Measurements from ENCODE around the gene LFNG. TPM values are rescaled to one million over a fixed set of nuclear protein-coding genes. Genes with fewer than 3 reads are reported as not detected.

The LFNG gene
- polyA plus RNA-seq (2013, experiment 1 of 2; ENCODE audit: insufficient read length), result 14.0 TPM
- polyA plus RNA-seq (2013, experiment 2 of 2; ENCODE audit: insufficient read length), result 15.5 TPM

DNA sequence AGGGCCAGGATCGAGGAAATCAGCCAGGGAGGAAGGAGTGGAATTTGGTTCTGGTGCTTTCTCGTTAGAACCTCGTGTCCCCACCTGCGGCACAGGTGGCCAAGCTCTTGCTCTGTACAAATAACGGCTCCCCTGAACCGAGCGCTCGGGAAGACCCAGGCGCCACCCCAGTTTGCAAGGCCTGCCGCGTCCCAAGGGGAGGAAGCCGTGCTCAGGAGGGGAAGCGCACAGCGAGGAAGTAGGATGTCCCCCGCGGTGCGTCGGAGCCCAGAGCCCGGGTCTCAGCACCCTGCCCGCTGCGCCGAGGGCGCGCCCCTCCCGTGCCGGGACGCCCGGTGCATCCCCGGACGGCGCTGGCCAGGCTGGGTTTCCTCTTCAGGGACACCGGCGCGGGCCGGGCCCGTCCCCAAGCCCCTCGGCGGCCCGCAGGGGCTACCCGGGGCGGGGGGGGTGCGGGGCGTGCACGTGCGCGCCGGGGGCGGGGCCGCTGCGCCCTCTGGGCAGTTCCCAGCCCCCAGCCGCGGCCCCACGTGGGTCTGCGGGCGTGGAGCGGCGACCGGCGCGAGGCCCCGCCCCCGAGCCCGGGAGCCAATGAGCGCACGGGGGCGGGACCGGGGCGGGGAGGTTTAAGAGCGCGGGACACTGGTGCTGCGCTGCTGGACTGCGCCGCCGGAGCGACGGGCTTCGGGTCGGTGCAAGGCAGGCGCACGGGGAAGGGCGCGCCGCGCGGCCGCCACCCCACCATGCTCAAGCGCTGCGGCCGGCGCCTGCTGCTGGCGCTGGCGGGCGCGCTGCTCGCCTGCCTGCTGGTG is at the start of gene LFNG:
LFNG (plus strand) TSS at position 656 of the 812 bp plus-strand sequence; CDS start at position 744, 88 bp downstream.
- DNase-seq, result peak; percentile 93

DNA sequence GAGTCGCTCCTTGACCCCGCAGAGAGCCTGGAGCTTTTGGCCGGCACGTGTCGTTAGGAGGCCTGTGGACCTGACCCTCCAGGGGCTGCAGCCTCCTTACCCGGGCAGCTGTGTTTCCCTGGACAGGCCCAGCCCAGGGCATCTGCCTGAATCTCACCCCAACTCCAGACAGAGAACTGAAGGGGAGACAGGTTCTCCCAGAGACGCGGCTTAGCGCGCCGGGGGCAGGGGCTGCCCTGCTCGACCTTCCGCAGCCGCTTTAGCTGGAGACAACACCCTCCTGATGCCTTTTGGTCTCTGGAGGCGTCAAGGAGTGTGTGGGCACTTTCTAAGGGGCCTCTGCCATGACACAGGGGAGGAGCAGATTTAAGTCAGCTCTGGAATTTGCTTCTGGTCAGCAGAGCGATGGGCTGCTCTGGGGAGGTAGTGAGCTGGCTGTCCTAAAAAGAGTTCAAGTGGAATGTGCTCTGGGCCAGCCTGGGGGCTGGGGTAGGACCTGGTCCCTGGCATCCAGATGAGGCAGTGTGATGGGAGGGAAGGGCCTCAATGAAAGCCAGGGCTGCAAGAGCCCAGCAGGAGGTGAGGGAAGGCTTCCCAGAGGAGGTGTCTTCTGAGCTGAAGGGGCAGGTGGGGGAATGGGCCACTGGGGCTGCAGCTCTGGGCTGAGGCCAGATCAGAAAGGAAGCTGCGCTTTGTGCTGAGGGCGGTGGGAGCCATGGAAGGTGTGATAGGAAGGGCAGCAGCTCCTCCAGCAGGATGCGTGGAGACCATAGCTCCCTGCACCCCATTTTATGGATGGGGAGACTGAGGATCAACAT is 49.2 kb upstream of the LFNG start:
- DNase-seq, result no peak

- no peak for DNase-seq
These were observed 48.6 kb upstream of the LFNG start for GRCh38 chr7:2471022-2471329.

GRCh38 chr7:2471396-2471795 is 48.2 kb upstream of the LFNG start:
- DNase-seq, result no peak

GRCh38 chr7:2472739-2473138 is 46.8 kb upstream of the LFNG start:
- no peak for DNase-seq

DNA sequence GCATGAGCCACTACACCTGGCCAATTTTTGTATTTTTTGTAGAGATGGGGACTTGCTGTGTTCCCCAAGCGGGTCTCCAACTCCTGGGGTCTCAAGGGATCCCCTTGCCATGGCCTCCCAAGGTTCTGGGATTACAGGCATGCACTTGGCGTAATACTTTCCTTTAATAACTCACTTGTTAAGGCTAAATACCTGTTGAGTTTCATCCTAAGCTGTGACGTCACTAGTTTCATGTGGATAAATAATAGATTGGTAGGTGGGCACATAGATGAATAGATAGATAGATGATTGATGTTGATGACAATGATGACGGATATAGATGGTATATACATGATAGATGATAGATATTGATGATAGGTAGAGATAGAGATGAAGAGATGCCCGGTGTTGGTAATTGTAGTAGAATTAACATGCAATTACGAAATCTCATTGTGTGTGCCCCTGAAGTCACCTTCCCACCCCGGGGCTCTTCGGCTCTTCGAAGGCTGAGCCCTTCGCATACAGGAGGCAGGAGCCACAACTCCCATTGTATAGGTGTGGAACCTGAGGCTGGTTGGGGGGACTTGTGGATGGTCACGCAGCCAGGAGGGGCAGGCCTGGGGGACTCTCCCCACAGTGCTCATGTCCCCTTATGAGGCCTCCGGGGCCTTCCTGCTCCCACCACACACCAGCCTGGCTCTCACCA is 45.9 kb upstream of the LFNG start:
- no peak for DNase-seq

DNA sequence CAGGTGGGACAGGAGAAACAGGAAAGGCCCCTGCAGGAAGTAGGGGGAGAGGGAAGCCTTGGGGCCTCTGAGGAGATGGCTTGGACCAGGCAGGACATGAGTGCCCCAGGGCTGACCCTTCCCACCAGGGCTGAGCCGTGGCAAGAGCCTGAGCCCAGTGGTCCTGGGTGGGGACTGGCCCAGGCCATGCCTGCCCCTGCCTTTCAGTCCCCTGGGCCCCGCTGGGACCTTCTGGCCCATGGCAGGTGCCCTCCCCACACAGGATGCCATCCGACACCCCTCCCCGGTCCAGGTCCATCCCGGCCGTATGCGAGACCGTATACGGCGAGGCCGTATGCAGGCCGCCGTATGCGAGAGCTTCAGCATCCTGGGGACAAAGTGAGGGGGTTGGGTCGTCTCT is 45.4 kb upstream of the LFNG start:
- no peak for DNase-seq

DNA sequence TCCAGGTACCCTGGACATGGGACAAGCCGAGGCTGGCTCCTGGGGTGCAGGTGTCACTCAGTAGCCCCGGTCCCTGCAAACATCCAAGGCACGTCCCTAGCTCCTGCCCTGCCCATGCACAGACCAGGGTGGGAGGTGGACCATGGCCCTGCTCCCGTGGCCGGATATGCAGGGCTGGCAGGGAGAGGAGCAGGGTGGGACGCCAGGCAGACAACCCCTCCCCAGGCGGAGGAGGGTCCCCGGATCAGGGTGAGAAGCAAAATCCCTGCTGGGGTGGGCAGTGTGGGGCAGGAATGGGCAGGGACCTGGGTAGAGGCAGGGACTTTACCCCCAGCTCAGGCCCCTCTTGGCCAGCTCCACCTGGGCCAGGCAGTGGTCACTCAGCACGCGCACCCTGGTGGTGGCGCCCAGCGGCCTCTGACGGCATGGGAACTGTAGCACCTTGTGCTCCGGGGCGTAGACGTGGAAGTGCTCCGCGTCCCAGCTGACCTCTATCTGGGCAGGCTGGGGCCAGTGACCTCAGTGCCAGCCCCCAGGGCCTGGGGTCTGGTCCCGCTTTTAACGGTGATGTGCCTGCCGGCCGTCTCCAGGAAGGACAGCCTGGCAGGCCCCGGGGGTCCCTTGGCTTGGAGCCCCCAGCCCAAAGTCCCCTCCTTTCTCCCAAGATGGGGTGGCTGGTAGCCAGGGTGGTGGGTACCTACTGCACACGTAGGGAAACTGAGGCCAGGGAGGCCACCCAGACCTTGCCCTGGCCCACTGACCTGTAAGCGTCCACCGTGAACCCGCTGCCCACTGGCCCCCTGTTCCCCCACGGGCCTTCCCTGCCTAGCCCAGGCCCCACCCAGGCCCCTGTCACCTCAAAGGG is 44.5 kb upstream of the LFNG start:
- no peak for DNase-seq

DNA sequence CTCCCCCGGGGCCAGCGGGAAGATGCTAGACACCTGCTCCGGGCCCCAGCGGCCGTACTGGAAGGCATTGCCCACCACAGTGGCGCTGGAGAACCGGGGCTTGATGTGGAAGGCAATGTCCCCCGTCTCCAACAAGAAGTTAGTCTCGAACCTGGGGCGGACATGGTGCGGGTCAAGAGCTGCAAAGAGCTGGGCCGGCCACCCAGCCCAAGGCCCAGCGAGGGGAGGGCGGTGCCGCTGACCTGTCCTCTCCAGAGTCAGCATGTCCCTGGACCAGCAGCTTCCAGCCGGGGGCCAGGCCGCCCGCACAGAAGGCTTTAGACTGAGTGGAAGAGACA is 43.9 kb upstream of the LFNG start:
- no peak for DNase-seq

GRCh38 chr7:2476298-2476697 is 43.3 kb upstream of the LFNG start, which contains the start of gene GRIFIN:
Gene GRIFIN, minus strand, starts transcription at chr7:2476398. Its CDS starts 15 bp downstream, at chr7:2476383.
- DNase-seq, result no peak

DNA sequence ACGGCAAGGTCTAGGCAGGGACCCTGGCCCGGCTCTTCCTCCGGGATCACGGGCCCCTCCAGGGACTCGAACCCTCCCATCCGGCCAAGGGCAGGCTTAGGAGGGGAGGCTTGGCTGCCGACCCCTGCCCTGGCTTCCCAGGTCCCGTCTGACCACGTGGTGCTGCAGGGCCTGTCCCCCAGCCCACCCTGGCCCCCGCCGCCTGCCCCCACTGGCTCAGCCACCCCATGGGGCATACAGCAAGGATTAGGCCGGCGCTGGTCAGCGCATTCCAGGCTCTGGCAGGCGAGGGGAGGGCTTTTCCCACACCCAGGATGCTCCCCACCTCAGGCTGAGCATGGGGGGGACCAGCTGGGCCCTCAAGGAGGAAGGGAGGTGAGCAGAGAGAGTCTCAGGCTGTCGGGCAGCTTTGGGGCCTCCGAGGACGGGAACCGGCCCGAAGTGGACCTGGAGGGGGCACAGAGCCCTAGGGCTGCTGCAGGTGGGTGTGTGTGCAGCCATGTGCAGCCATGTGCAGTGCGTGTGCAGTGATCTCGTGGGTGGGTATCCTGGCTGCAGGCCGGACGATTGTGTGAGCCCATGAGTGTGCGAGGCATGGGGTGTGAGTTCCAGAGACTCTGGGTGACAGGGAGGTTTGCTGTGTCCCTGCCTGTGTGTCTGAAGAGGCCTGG is 42.7 kb upstream of the LFNG start:
- DNase-seq, result no peak

- DNase-seq, result peak; percentile 47
These were observed 41.9 kb upstream of the LFNG start for GRCh38 chr7:2477447-2478398.

- no peak for DNase-seq
These were observed 41.2 kb upstream of the LFNG start for GRCh38 chr7:2478399-2478785.

DNA sequence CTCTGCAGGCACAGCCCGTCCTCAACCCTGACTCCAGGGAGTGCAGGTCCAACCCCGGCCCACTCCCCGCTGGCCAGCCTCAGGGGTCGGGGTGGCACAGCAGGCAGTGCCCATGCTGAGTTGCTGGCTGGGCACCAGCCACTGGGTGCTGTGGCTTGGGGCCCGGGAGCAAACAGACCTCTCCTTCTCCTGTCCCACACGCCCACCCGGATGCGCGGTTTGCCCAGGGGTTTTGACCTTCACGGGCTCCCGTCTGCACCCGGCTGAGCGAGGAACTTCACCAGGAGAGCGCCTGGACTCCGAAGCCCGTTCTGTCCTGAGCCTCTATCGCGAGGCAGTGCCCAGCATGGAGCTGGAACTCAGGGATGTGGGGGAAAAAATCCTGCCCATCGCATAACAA is 40.8 kb upstream of the LFNG start:
- DNase-seq, result no peak

GRCh38 chr7:2479276-2480069 is 40.1 kb upstream of the LFNG start:
- DNase-seq, result no peak

GRCh38 chr7:2480070-2480408 is 39.5 kb upstream of the LFNG start:
- no peak for DNase-seq

DNA sequence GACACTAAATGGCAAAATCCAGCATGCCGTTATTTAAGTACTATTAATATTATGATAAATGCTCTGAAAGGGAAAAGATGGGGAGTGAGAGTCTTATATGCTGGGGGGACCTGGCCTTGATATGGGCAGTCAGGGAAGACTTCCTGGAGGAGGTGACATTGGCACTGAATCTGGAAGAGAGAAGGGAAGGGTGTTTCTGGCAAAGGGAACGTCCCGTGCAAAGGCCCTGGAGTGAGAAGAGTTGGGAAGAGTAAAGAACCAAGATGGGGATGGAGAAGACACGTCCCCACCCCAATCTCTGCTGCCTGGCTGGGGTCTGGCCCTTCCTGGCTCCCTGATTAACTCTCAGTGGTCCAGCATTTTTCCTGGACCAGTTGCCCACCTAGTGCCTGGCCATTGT is 38.4 kb upstream of the LFNG start:
- DNase-seq, result no peak

DNA sequence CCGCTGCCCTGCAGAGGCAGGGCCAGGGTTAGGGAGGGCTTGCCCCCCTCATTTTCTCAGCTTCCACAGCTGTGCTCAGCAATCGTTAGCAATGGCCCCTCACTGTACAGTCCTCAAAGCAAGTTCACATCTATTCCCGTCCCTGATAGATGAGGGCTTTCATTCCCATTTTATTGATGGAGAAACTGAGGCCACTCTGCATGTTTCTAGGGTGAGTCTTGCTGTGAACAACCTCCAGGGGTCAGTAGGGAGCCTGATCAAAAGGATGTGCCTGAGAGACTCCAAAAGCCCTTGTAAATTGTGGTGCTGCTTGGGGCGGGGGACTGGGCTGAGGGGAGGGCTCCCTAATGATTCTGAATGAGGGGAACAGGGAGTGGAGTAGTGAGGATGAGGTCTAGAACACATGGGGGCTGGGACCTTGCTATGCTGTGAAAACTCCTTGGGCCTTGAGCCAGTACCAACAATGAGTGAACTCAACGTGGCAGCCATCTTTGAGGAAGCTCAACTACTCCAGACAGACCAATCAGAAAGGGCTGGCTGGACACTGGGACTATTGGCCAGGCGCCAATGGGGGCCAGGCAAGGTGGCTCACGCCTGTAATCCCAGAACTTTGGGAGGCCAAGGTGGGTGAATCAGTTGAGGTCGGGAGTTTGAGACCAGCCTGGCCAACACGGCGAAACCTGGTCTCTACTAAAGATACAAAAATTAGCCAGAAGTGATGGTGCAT is 36.7 kb upstream of the LFNG start:
- DNase-seq, result no peak

DNA sequence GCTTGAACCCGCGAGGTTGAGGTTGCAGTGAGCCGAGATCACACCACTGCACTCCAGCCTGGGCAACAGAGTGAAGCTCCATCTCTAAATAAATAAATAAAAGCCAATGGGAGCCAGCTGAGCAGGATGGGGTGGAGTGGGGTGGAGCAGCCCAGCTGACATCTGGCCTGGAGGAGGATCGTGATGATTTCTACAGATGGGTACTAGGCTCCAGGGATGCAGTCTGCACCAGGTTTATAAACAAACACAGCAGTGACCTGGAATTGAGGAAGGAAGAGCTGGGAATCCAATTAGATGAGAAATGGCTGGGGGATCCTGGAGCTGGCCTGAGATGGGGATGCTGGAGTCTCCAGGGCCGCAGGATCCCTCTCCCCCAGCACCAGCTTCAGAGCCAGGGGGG is 36.1 kb upstream of the LFNG start:
- no peak for DNase-seq
